Esophagus mucosa (tissue), 1 donor: ENCODE measurements around the gene PBX1. TPM values are rescaled to one million over a fixed set of nuclear protein-coding genes. Genes with fewer than 3 reads are reported as not detected.

Source experiments
- ATAC-seq: fragments of 200-7000 bp; cut with Tn5 transposase; one replicate; pipeline ENCODE4 v1.9.1; 2020
- total RNA-seq: library from RNA; stranded (reverse); gene quantifications from one replicate; pipeline ENCODE4 v1.2.4, GENCODE V29; 2023
- donor health status: DM: yes; HTN: yes; CAD: no.

The PBX1 gene
- total RNA-seq, 1 donor from 2014 or later, result 31.5 TPM

DNA sequence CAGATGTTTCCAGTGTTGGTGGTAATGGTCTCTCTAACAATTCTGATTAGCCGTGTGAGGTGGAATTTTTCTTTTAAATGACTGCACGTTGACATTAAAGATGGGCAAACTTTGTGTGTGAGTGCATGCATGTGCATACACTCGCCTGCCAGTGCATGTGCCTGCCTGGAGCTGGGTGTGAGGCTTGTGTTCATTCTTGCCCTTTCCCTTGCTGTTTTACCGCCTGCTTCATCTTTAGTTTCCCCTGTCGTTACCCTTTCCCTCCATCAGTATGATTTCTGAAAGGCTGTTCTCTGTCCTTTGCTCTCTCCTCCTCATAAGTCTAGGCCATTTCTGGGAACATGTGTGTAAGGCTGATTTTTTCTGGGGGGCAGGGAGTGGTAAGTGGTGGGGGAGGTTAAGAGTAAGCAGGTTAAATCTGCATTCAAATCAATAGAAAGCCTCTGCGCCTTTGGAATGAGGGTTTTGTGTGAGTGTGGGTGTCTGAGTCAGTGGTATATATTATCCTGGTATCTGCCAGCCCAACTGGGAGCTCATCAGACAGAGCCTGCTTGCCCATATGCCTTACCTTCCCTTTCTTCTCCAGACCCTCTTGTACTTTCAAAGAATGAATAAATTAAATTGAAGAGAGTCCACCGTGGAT is 112.5 kb downstream of the PBX1 start:
- peak; percentile 56 for ATAC-seq

DNA sequence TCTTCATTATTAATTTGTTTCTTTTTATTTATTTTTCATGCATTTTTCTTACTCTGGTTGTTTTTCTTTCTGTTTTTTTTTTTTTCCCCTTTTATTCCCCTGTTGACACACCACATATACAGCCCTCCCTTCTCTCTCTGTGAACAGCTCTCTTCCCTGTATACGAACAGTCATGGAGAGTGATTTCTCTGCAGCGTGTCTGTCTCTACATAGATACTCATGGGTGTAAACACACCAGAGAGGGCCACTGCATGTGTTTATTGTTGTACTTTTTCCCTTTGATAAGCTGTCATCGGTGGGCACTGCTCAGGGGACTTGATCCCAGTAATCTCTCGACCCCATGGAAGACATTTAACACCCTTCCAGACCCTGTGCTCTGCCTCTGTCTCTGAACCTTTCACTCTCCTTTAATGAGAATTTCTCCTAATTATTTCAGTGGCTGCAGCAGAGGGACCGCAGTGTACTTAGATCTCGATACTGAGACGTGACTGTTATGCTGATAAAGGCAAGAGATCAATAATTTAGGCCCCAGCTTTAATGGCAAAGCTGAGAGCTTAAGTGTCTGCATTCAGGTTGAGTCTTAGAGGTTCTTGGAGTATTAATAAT is 113.1 kb downstream of the PBX1 start:
- peak; percentile 29 for ATAC-seq

DNA sequence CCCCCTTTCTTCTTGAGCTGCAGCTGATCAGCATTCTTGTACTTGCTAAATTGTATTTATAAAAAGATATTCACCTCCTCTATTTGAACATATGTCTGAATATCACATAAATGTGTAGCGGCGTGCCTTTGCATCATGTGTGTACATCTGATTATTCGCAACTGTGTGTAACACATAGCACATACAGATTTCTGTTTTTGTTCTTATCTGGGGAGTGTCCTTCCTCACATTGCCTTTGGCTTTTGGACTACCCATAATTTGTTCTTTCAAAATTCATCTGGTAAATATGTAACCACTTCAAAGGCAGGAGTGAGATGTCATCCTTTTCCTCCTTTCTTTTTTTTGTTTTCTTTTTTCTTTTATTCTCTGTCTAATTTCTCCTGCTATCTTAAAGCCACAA is 113.6 kb downstream of the PBX1 start:
- no peak for ATAC-seq

DNA sequence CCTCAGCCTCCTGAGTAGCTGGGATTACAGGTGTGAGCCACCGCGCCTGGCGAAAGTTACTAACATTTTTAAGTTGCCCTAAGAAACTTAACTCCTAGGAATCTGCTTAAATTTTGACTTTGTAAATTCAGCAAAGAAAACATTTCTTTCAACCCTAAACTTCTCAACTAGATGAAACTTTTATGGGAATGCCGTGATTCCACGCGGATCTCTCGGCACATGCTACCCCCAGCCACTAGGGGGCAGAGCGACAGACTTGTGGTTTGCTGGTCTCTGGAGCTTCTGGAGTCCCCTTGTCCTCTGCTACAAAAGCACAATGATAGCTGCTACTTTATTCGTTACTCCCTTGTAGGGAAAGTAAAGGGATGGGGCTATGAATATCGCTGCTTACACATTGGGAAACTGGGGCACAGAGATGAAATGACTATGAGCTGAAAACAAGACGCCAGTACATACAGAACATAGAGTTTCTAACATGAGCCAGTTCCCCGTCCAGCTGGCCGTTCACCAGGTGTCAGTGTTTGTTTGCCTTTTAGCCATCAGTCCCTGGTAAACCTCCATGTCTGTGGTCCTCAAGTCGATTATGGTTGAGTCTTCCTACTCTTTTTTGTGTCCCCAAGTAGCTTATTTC is 114.7 kb downstream of the PBX1 start:
- ATAC-seq, result no peak

DNA sequence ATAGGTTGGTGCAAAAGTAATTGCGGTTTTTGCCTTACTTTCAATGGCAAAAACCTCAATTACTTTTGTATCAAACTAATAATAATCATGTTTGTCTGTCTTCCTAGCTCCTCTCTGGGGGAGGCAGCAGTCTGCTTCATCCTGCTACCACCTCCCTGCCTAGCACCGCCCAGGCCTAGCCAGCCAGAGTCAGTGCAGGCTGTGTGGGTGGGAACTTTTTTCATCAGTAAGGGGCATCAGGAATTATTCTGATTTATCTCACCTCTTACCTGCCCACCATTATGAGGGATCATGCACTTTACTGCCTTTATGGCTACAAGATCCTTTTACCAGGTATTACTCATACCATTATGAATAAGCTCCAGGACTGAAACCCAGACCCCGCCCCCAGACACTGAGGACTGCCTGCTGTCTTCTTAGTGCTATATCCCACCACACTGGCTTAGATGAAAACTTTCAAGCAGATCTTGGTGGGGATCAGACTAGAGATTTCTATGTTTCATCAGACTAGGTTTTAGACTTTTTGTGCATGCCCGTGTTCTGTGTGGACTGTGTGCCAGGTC is 116.4 kb downstream of the PBX1 start:
- peak; percentile 61 for ATAC-seq

DNA sequence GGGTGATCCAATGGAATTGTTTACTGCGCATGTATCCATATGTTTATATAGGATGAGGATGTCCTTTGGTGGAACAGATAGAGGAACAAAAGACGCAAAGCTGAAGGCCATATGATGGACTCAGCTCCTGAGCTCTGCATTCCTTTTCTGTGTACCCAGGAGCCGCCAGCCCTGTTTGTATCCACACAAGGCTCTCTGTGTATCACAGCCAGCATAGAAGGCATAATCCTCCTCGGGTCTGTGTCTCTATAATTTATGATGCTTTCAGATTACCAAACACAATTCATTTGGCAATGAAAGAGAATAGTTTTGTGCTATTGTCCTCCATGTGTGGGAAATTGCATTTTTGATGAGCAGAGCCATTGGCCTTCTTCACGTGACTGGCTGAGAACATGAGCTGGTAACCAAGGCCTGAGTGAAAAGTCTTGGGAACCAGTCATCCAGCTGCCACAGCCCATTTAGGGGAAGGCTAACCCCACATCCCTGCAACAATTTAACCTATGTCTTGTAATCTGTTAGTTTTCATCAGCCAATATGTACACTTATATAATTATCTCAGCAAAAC is 119.2 kb downstream of the PBX1 start:
- no peak for ATAC-seq

DNA sequence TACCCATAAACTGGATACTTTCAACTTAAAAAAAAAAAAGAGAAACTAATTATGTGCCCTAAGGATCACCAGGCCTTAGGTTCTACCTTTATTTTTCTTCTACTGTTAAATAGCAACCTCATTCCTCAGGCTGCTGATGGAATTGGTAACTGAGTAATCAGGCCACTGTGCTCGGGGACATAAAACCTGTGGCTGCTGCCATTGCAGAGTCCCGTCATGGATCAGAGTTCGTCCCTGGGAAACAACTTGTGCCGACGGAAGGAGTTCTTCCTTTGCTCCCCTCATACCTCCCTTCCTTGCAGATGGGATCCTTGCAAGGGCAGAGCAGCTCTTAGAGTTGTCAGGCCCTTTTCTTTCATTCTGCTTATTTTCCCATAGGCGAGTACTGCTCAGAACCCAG is 123.6 kb downstream of the PBX1 start:
- no peak for ATAC-seq

DNA sequence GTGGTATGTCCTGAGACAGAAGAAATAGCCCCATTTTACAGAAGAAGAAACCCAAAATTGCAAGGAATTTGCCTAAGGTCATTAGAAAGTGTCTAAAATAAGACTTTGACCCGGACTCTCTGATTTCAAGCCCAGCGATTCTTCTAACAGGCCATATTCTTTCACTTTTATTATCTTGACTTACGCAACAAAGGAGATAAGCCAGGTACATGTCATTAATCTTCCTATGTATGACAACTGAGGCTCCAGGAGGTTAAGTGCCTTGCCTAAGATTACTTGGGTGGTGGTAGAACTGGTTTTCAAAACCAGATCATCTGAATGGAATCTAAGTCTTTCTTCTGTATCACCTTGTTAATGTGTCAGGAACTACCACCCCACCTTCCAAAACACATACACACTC is 124.3 kb downstream of the PBX1 start:
- peak; percentile 98 for ATAC-seq

DNA sequence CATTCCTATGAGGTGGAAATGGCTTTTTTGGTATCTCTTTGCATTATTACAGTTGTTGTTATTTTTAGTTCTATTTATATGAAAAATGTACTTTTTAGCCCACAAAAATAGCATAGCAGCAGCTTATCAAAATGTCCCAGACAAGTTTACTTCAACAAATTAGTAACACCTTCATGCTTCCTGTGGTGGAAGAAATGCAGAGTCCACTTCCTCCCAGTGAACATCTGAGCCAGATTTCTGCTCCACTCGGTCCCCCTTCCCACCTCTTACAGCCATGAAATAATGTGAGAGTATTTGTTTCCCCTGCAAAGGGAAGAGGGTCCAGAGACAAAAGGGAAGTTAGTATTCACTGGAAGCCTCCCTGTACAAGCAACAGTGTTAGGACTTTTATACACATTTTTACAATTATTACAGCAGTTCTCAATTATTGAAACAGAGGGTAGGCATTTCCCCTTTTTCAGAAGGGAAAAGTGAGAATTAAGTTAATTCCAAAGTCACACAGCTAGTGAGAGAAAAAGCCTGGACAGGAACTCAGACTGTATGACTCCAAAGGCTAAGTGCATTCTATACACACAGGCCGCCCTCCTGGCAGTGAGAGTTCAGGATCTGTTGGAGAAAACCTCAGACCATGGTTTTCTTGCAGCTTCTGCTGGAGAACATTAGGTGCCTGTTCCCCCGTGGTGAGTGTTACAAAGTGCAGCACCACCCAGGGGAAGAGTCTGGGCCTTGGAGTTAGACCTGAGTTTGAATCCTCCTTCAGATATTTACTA is 126.5 kb downstream of the PBX1 start:
- no peak for ATAC-seq

DNA sequence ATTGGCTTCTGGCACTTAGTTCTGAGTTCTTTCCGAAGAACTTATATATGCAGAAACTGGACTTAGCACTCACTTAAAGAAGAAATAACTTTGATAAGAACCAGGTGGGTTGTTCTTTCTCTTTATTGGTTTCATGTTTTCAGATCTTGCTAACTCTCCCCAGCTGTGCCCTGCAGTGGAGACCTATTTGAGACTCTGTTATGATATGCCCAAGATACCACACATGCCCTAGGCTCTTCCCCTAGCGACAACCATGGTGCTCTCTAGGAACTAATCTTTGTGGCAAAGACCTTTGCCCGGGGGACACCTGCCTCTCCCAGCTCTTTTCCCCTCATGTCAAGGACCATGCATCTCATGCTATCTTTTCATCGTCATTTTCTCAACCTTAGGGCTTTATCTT is 128.8 kb downstream of the PBX1 start:
- ATAC-seq, result no peak

DNA sequence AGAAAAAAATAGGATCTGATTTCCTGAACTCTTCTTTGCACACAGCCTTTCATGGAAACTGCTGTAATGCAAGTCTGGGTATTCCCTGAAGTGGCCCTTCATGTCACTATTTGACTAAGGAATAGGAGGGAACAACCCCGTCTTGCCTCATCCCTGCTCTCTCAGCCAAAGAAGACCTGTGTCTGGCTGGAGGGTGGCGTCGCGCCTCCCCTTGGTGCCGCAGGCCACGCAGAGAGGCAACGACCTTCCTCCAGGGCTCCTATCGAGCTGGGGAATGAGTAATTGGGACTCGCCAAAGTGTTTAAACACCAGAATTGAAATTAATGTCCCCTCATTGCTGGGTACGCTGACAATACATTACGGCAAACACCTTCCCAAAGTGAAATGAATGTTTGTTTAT is 129.8 kb downstream of the PBX1 start:
- ATAC-seq, result no peak

DNA sequence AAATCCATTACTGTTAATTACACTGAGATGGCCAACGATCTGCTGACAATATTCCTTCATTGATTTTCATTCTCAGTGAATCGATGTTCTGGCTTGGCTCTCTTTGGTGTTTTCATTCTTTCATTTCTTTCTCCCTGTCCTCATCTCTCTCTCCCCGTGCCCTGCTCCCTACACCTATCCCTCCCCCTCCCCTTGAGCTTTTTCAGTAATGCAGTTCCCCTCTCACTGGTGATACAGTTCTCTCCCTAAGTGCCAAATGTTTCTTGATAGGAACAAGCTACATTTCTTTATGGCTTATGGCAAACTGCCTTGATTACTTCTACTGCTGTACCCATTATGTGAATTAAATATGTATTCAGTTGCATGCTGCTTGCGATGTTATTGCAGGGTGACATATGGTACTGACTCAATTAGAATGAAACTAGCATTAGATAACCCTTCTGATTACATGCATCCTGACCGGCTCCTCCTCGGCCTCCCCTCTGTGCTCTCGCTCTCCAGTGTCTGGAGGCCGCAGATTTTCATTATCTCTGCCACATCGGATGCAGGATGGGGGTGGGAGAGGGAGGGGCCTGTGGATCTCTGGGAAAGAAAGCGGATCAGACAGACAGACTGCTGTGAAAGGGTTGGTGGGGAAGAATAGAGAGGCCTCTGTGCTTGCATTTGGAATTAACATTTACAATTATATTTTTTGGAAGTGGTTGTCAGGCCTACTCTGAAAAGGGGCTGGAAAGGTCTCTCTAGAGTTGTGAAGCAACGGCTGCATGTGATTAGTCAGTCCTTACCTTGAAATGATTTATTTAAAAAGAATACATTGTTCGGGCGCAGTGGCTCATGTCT is 130.9 kb downstream of the PBX1 start:
- ATAC-seq, result no peak

DNA sequence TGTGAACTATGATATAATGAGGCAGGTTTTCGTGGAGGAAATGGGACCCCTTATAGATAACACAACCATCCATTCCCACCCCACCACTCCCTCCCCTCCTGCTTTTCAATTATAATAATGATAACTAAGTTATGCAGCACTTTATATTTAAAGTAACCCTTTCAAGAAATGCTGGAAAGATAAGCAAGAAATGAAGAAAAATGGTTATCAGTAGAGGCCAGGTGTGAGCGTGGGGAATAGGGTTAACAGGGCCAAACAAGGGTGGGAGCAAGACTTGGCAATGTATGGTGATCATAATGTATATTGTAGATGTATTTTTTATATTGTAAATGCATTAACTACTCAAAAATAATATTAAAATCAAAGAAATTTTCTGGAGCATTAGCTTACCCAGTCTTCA is 133.4 kb downstream of the PBX1 start:
- ATAC-seq, result no peak

DNA sequence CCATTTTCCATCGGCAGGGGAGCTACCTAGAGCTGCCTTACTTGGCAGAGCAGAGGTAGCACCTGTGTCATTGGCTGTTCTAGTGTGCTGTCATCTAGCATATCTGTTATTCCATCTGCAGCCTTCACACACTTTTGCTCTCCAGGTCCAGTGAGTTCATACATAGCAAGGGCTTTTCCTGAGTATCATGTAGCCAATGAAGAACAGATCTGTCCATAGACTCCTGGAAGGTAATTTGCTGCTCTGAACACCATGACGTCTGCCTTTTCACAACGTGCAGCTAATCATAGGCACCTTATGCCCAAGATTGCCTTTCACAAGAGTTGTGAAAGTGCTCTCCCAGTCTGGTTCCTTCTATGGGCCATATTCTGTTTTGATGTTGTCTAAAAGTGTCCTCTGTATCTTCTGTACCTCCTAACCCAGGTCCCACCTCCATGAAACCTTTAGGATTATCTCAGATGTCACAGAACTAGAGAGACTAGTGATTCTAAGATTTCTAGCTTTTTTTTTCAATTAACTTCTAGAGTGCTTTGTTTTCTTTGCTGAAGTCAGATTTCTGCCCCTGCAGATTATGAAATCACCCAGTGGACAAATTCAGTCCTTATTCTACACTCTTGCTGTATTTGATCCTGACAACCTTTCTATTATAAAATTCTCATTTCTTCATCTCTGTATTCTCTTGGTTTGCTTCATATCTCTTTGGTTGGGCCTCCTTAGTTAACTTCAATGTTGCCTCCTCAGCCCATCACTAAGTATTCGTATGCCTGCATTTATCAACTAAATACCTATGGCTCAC is 134.8 kb downstream of the PBX1 start:
- no peak for ATAC-seq

DNA sequence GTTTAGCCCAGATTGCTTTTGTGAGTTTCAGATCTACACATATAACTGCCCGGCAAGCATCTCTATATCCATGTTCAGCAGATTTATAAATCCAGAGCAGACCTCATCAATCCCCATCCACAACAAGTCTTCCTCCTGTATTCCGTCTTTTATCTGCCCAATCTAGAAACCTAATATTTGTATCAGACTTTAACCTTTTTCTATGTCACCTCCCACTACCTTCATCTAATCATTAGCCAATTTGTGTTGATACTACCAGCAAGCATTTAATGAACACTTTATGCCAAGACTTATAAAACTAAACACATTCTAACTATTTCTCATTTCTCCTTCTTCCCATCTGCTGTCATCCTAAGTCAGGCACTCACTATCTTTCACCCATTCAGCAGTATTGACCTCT is 135.5 kb downstream of the PBX1 start:
- ATAC-seq, result no peak

DNA sequence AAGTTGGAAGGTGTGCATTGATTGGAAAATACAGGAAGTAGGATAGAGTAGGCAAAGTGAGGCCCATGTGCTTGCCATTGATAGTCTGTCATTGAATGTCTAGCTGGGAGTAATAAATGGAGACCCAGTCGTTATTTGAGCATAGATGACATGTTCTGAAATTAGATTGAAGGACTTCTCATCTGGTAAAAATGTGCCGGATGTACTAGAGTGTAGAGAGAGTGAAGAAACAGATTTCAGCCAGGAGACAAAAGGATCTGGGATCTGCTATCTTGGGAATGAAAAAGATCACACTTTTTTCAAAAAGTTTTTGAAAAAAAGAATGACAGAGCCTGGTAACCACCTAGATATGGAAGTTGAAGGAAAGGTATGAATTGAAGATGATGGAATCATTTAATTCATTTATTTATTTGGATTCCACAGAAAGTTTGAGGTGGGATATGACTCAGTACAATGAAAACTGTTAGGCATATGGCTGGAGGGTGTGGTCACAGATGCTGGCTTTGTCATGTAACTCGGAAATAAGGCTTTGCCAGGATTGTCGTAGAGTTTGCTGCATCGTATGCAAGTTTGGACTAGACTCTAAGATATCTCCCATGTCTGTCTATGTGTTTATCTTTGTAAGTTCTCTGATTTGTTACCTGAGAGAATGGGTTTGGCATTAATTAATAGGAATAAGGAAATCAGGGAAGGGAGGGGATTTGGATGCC is 137.1 kb downstream of the PBX1 start:
- ATAC-seq, result peak; percentile 88

DNA sequence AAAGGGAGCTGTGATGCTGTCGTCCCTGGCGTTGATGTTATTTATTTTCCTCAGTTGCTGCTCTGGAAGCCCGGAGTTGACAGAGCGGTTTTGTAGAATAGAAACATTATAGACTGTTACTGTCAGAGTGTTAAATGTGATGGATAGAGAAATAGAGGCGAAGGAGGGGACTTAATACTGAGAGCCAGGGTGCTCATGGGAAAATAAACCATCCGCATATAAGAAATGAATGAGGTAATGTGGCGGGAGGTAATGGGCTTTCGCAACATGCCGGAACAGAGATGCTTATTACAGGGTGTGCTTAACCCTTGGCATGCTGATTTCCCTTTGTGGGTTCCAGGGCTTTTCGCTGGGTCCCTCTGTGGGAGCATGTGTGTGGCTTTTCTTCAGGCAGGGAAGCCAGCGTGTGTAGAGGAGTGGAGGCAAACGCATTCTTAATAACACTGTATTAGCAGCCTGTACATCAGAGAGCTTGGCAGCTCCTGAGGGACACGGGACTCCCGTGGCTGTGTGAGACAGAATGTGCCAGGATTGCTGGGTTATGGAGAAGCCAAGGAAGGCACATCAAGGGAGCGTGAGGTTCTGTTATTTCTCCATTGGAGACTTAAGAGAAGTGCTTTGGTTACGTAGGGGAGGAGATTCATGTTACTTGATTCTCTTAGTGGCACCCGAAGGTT is 141.0 kb downstream of the PBX1 start:
- no peak for ATAC-seq

DNA sequence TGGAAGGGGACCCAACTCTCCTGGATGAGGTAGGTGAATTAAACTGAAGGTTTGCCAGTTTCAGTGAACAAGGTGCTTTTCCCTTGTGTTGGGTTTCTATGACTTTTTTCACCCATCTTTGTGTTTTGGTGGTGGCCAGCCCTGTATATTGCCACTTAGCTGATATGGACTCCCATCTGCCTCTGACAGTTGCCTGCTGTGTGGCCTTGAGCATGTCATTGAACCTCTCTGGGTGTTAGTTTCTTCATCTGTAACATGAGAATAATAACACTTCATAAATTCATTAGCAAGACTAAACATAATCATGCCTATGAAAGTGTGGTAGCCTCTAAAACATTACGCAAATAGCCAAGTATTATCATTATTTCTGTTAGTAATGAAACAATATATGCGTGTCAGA is 141.7 kb downstream of the PBX1 start:
- ATAC-seq, result no peak

DNA sequence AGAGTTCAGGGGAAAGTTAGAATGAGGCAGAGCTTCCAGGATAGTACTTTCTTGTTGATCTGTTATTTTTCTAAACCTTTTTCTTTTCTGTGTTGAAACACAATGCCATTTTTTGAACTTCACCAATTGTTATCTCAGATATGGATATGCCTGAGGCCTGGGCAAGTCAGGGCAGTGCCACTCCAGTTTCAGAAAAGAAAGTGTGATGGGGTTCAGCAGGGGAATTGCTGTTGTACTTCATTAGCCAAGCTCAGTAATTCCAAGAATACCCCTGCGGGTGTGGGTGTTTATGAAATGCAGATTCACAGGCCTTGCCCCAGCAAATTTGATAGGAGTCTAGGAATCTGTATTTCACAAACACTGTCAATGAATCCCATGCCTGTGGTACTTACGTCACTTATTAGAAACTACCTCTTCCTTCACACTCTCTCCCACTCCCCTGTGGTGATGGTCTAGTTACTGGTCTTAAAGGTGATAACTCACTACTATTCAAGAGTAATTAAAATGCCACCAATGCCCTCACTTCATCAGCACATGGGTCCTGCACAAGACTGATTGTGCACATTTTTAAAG is 142.3 kb downstream of the PBX1 start:
- ATAC-seq, result no peak
